Skeletal muscle cell (primary cell): ENCODE data around the gene MANEA.
"Not testable (repeated sequence)": the region's sequence is repeated elsewhere in the genome, so short reads cannot be mapped to it uniquely, and the experiment has no call there.

Source experiments
- DNase-seq: peaks from one replicate; pipeline ENCODE4 v3.0.0-alpha.2; 2010; ENCODE audit warnings: low read depth
- H3K4me3 ChIP-seq: 2 replicates; pipeline ENCODE4 v1.5.1; 2011; ENCODE audit warnings: low read depth, mild to moderate bottlenecking, control low read depth, low read length, moderate library complexity

MANEA gene, protein sequence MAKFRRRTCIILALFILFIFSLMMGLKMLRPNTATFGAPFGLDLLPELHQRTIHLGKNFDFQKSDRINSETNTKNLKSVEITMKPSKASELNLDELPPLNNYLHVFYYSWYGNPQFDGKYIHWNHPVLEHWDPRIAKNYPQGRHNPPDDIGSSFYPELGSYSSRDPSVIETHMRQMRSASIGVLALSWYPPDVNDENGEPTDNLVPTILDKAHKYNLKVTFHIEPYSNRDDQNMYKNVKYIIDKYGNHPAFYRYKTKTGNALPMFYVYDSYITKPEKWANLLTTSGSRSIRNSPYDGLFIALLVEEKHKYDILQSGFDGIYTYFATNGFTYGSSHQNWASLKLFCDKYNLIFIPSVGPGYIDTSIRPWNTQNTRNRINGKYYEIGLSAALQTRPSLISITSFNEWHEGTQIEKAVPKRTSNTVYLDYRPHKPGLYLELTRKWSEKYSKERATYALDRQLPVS

DNA sequence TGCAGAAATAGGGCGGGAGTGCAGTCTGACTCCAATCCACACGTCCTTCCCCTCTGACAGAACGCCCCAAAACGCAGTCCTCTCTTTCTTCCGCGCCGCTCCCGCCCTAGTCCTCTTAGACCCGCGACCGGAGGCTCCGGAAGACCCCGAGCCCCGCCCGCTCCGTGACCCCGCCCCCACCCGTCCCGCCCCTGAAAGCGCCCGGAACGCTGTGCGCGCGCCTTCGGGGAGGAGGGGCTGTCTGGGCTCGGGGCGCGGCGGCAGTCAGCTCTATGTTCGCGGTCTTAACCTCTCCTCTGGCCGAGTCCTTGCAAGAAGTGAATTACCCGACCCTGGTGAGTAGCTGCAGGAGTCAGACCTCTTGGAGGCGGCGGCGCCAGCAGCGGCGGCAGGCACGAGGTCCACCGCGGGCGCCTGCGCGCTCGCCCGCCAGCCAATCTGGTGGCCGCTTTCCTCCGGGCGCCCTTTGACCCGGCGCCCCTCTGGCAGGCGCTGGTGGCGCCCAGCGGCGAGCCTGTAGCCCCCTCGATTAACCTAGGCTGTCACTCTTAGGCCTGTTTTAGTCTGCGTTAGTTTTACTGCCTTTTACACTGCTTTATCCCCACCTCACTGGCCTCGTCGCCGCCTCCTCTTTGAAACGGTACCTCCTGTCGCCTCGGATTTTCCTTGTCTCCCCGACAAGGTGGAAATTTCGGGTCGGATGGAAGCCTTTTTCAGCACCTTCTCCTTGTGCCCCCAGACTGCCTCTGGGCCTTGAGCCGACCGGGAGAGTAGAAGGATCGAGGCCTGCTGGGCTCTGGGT is at the start of gene MANEA:
TSS of gene MANEA (plus strand) at position 232 of the 802 bp plus-strand sequence. CDS start 8,905 bp downstream, outside the sequence.
- H3K4me3 ChIP-seq: peak within 1 kb of the TSS; percentile 75
- DNase-seq: peak; percentile 74

DNA sequence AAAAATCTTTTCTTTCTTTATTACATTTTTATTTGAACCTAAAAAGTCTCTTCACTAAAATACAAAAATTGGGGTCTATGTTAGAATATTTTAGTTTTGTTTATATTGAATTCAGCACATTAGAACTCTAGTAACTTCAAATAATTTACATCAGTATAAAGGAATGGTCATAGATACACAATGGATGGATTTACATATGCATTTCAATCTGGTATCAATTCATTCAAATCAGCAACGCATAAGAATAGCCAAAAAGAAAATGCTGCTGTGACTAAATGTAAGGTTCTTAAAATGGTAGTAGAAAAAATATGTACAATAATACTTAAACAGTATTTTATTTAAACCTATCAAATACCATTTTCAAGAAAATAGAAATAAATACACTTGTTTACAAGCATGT is 47.6 kb upstream of the MANEA start:
- no peak for DNase-seq

DNA sequence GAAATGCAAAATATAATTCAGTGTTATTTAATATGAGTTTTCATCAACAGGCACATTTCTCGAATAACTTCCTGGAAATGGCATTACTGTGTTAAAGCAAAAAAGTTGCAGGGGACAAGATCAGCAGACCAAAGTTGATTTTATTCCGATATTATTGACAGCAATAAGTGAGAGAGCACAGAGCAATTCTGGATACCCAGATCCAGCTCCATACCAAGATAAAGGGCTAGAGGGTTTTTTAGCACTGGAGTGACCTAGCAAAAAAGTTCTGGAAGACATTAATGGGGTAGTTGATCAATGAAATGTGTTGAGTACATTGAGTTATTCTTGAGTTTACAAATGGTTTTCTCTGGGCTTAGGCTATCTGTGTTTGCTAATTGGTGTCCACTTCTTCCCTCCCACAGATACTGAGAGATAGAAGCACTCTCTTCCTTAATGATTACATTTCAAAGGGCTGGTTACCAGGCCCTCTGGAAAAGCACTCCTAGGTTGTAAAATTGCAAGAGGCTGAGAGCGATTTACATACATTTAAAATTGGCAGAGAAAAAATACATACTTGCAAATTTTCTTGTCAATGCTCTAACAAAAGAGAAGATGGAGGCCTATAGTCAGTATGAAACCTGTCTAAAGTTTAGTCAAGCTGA is 47.0 kb upstream of the MANEA start:
- no peak for DNase-seq

More for the DNA sequence above, 47.6 kb upstream of the MANEA start:
- no peak overlapping the region for H3K4me3 ChIP-seq

DNA sequence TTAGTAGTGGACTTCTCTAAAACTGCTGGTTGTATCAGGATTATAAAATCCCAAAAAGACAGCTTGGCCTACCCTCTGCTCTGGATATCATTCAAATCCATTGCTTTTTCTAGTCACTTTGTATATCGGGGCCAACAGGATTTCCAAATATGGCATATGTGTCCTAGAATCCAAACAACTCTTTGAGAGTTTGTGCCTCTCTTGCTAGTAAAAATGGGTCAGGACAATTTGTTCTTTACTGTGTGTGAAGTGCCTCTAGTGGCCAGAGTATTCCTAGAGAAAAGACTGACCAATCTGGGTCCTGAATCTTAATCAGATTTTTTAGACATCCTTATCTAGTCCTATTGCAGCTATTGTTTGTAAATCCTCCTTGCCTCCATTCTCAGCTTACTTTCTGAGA is 33.5 kb upstream of the MANEA start:
- no peak overlapping the region for H3K4me3 ChIP-seq
- DNase-seq: no peak

More for the DNA sequence above, 47.0 kb upstream of the MANEA start:
- no peak overlapping the region for H3K4me3 ChIP-seq

DNA sequence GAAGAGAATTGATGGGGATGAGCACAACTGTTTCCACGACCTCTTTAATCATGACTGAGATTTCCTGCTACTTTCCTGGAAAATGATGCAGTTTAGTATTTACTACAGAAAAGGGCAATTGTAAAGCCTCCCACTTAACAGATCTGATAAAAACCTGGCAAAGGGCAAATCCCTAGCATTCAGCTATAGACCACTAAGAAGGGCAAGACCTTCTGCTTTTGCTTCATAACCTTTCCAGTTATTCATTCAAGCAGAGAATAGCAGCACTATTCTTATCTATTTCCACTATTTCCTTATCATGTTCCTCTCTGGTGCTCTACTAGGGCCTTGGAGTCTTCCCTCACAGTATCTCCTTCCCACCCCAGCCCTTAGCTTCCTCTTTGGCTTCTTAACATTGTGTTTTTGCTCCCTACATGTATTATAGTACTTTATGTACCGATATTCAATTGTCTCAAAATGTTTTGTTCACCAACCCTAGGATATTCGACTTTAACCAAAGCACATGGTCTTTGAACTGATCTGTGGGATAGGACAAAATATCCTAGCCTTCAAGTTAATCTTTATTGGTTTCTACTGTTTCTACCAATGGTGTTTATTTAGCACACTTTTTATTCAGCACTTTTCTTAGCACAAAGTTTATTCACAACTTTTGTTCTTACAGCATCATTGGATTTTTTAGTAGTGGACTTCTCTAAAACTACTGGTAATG is 32.7 kb upstream of the MANEA start:
- no peak for DNase-seq
- no peak overlapping the region for H3K4me3 ChIP-seq

DNA sequence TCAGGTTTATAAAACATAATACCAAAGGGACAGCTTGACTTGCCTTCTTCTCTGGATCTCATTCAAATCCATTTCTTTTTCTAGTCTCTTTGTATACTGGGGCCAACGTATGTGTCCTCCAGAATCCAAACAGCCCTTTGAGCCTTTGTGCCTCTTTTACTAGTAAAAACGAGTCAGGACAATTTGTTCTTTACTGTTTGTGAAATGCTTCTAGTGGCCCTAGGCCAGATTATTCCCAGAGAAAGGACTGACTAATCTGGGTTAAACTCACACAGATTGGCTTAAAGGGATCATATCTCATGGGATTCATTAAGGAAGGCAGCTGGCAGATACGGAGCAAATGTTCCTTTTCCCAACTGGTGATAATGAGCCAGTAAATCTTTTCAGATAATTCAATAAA is 32.1 kb upstream of the MANEA start:
- DNase-seq: peak; percentile 57
- H3K4me3 ChIP-seq: no peak overlapping the region

DNA sequence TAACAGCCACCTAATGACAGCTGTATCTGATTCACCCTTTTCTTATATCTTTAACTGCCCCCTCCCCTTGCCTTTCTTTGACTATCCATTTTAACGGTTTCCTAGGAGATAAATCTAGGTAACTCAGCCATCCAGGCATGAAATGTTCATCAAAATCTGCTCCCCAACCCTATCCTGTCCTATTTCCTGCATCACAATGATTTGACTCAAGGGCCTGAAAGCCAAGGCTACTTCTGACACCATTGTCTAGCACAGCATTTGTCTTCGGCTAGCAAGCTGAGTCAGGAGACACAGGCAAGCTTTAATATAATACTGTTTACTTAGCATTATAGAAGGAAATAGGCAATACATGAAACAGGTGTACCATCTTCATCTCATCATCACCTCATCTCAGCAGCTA is 31.6 kb upstream of the MANEA start:
- H3K4me3 ChIP-seq: no peak overlapping the region
- DNase-seq: no peak

DNA sequence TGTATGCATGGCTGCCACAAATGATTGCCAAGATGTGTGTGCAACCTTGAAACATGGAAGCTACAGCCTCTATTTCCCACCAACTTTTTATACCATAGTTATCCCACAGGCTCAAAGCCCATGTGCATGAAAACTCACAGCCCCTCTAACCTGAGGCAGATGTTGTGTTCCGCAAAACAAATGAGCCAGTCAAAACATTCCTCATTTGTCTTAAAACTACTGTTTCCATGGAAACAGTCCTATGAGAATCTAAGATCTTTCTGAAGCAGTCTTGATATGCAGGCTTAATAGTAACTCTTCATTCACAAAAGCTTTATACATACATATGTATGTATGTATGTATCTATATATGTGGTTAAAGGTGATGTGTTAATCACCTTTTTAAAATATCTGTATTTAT is 31.2 kb upstream of the MANEA start:
- no peak overlapping the region for H3K4me3 ChIP-seq
- DNase-seq: no peak

DNA sequence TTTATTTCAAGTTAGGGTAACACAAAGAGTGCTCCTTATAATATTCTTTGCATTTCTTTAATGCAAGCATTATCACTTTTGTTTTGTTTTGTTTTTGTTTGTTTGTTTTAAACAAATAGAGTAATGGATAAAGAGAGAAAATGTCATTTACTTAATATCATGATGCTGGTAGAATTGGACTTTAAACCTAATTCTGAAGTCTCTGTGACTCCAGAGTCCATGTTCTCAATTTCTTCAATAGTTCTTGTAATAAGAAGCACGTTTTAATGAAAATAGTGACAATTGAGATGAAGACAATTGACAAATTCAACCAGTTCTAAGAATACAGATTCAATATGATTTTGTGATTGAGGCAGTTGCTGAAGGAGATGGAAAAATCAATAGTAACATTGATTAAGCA is 30.3 kb upstream of the MANEA start:
- H3K4me3 ChIP-seq: no peak overlapping the region
- no peak for DNase-seq

DNA sequence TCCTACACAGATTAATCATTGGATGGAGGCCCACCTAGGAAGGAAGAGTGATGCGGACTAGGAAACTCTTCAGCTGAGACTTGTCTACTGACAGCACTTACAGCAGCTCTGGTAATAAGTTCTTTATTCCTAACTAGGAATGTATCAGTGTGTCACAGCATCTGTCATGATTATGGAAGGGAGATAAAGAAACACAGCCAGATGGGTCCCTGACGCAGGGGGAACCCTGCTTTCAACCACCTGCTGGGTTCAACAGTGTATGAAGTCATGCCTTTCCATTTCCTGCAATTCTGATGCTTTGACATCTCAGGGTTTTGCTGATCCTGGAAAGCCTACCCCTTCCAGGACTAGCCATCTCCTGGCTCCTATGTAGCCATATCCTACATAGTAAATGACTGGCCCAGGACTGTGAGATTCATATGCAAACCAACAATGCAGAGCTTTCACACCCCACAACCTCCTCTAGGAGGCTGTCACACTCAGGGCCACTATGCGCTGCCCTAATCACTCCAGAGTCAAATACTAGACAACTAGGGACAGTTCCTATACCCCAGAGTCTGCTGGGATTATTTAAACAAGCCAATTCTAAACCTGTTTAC is 29.0 kb upstream of the MANEA start:
- DNase-seq: no peak
- no peak overlapping the region for H3K4me3 ChIP-seq

DNA sequence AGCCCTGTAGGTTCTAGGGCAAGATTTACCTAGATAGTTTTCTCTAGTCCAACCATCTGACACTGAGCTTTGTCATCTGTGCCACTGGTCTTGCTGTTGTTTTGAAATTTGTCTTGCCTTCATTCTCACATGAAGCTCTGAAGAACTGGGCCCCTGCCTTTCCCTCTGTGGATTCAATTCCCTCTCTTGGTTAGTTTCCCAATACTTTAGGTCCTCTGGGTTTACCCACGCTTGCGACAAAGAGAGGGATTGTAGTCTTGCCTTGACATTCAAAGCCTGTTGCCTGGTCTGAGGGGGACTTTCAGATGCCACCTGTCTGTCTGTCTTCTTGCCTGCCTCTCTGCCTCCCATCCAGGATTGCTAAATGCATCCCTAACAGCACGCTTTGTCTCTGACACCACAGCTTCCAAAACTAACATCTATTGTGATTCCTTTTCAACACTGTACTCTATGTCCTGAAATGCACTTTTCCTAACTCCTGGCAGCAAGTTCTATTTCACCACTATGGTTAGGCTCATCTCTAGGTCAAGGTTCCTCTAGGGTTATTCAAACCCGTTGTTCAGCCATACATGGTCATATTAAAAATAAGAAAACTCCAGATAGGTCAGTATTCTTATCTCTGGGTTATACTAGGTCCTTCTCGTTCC is 25.5 kb upstream of the MANEA start:
- H3K4me3 ChIP-seq: no peak overlapping the region
- no peak for DNase-seq

DNA sequence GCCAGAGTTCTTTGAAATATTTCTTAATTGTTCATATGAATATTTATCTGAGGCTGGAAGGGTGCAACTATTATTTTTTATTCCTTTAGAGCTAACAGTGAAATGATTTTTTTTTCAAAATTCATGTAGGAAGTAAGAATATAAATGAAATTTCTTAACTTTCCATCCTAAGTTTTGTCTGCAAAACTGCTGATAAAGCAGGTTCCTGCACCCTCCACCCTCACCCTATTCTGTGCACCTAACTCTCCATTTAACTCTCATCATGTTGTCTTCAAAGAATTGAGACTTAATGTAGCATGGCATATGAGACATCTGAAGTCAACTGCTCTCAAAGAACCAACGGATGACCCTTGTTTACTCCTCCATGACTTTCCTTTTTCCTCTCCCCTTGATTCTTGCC is 23.5 kb upstream of the MANEA start:
- no peak overlapping the region for H3K4me3 ChIP-seq

DNA sequence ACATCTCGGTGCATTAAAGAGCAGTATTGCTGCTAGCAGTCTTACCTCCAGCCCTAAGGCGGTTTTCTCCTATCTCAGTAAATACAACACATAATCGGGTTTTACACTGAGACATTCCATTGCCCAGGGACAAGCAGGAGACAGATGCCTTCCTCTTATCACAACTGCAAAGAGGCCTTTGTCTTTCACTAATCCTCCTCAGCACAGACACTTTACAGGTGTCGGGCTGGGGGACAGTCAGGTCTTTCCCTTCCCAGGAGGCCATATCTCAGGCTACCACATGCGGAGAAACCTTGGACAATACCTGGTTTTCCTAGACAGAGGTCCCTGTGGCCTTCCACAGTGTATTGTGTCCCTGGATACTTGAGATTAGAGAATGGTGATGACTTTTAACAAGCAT is 16.4 kb upstream of the MANEA start:
- not testable (repeated sequence) for H3K4me3 ChIP-seq, DNase-seq

More for the DNA sequence above, 23.5 kb upstream of the MANEA start:
- no peak for DNase-seq

DNA sequence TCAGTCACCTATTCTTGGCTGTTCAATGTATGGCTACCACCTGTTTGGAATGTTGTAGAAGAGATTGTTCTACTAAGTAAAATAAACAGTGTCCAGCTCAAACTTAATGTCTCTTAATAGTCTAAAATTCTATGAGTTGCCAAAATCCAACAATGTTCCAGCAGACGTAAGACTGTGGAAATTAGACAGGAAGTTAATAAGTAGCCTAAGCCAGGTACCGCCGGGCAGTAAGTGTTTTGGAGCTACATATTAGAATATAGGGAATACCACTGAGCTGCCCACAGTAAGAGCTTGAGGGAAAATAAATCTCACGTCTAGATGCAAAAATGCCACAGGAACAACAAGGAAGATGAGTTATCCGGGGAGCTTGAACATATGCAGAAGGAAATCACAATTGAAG is 7.8 kb upstream of the MANEA start:
- no peak overlapping the region for H3K4me3 ChIP-seq
- no peak for DNase-seq

DNA sequence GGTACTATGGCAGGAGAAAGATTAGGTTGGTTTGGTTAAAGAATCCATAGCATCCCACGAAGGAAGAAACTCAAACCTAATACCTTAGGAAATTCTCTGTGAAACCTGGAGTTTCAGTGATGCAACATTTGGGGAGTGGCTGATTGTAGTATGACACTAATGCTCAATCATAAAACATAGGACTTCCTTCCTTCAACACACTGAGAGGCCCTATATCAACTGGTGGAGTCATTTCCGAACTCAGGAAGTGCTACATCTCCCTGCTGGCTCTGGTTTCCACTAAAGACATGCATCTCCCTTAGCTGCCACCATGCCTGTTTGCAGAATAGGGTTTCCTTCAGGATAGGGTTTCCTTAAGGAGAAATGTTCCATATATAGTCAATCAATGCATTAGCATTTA is 5.2 kb upstream of the MANEA start:
- no peak for DNase-seq
- no peak overlapping the region for H3K4me3 ChIP-seq

DNA sequence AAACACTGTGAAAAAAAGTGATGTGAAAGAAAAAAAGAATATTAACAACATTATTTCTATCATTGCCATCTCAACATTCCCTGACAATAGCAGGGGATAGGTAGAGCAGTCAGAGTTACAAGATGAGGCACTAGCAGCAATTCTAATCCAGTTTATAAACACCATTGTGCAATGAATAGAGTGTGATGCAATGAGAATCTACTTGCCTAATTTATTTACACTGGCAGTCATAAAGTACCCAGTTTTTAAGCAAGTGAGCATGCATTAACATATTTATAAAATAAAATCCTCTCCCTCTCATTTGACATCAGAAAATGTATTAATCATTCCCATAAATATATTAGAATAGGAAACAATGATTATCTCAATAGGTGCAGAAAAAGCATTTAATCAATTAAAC is 2.5 kb upstream of the MANEA start:
- no peak overlapping the region for H3K4me3 ChIP-seq
- peak; percentile 35 for DNase-seq

DNA sequence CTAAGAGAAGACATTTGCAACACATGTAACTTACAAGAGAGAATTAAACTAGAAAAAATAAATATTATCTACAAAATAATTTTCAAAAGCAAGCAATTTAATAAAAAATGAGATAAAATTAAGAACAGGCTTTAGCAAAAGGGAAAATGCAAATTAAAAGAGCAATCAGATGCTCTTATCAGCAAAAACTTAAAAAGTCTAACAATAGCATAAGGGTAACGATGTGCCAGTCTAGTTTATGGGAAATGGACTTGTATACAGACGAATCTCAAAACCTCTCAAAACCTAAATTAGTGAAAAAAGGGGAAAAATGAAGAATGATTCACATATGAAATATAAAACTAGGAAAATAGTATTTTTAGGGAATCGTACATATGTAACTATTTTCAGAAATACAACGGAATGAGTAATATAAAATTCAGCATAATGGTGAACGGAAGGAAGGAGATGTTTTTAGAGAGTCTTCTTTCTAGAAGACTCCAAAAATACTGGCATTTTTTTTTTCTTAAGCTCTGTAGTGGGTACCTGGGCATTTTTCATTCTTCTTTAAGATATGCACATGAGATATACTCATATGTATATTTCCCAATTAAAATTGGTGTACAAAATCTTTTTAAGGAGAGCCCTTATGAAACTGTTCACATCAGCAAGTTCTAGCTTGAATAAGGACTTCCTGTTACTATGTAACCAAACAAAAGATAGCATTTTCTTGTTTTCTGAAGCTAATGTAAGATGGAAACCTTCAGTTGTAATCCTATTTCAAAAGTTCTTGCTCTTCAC is 927 bp upstream of the MANEA start:
- H3K4me3 ChIP-seq: peak overlapping the region; percentile 75
- no peak for DNase-seq

DNA sequence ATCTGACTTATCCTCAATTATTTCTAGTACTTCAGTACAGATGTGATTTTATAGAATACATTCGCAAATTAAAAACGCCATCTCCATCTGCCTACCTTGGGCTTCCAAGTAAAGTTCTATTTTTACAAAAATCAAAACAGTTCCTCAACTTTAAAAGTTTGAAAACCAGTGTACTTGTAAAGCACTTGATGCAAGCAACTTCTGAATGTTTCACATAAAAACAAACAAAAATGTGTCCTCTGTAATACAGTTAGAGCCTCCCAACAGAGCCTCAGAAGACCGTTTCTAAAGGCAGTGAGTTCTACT is 384 bp upstream of the MANEA start:
- peak overlapping the region; percentile 75 for H3K4me3 ChIP-seq

More for the DNA sequence above, 384 bp upstream of the MANEA start:
- no peak for DNase-seq
